Activated naive CD4-positive, alpha-beta T cell treated with anti-CD3 and anti-CD28 coated beads, Interleukin-2, amount 50 U/mL, for 16 hours (primary cell): Measurements from ENCODE around the gene DNAH6.
"Not testable (repeated sequence)": the region's sequence is repeated elsewhere in the genome, so short reads cannot be mapped to it uniquely, and the experiment has no call there.

ENCODE experiments used
- DNase-seq: peaks from one replicate; pipeline ENCODE4 v3.0.0-alpha.2; 2020

Gene DNAH6

DNA sequence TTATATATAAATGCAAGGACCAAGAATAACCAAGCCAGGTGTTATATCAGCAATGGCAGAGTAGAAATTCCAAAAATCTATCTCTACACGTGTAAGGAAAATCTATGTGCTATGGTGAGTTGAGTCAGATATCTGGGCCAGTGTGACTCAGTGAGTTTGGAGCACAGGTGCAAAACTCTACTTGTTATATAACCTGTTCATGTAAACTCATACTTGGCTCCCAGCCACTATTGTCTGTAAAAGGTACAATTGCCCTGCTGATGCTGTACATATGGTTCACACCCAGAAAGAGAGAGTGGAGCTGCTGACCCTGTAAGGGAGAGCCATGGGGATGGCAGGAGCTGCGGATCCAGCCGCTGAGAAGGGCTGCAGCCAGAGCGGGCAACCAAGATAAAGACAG, 252.5 kb downstream of the DNAH6 start:
- DNase-seq = no peak

DNA sequence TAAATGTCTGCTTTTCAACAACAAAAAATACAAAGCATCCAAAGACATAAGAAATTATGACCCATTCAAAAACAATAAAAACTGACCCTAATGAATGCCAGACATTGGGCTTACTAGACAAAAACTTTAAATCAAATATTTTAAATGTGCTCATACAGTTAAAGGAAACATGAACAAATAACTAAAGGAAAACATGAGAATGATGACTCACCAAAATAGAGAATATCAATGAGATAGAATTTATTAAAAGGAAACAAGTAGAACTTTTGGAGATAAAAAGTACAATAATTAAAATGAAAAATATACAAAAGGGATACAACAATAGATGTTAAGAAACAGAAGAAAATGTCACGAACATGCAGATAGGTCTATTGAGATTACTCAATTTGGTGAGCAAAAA, 254.0 kb downstream of the DNAH6 start:
- no peak for DNase-seq

DNA sequence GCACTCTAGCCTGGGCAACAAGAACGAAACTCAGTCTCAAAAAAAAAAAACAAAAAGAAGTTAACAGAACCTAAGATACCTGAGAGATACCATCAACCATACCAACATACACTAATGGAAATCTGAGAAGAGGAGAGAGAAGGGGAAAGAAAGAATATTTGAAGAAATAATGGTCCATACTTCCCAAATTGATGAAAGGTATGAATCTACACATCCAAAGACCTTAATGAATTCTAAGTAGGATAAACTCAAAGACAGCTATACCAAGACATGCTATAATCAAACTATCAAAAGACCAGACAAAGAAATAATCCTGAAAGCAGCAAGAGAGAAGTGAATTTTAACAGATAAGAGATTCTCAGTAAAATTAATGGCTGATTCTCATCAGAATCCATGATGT, 255.0 kb downstream of the DNAH6 start:
- DNase-seq = no peak

DNA sequence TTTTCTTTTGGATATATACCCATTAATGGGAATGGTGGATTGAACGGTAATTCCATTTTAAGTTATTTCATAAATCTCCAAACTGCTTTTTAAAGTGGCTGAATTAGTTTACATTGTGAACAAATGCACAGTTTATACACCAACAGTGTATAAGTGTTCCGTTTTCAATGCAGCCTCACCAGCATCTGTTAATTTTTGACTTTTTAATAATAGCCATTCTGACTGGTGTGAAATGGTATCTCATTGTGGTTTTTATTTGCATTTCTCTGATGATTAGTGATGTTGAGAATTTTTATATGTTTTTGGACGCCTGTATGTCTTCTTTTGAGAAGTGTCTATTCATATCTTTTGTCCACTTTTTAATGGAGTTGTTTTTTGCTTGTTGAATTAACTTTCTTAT, 257.3 kb downstream of the DNAH6 start:
- not testable (repeated sequence) for DNase-seq

DNA sequence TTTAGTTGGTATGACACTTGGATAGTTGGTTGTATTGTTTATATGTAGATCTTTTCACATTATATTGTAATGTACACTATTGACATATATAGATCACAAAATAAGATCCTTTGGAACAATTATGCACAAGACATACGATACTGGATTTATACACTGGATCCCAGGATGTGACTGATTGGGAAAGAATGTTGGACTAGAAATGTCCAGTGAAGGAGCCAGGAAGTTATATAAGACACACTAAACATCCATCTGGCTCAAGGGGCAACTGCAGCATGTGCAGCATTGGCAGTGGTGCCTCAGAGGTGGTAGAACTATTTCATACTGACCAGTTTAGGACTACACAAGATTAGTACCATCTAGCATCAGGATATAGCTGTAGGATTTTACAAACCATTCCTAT, 259.7 kb downstream of the DNAH6 start:
- no peak for DNase-seq

DNA sequence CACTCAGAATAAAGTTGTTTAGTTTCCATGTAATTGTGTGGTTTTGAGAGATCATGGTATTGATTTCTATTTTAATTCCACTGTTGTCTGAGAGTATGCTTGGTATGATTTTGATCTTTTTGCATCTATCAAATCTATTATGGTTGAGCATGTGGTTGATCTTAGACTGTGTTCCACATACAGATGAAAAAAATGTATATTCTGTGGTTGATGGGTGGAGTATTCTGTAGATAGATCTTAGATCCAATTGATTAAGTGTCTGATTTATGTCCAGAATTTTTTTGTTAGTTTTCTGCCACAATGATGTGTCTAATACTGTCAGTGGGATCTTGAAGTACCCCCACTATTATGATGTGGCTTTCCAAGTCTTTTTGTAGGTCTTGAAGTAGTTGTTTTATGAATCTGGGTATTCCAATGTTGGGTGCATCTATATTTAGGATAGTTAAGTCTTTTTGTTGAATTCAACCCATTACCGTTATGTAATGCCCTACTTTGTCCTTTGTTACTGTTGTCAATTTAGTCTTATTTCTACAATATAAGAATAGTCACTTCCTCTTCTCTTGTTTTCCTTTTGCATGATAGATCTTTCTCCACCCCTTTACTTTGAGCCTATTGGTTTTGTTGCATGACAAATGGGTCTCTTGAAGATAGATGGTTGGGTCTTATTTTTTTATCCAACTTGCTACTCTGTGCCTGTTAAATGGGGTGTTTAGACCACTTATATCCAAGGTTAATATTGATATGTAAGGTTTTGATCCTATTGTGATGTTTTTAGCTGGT, 262.8 kb downstream of the DNAH6 start:
- no peak for DNase-seq

DNA sequence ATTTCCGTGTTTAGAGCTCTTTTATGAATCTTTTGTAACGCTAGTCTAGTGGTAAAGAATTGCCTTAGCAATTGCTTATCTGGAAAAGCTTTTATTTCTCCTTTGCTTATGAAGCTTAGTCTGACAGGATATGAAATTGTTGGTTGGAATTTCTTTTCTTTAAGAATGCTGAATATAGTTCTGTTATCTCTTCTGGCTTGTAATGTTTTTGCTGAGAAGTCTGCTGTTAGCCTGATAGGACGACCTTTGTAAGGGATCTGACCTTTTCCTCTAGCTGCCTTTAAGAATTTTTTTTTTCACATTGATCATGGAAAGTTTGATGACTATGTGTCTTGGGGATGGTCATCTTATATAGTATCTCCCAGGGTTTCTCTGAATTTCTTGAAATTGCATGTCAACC, 263.5 kb downstream of the DNAH6 start:
- no peak for DNase-seq

DNA sequence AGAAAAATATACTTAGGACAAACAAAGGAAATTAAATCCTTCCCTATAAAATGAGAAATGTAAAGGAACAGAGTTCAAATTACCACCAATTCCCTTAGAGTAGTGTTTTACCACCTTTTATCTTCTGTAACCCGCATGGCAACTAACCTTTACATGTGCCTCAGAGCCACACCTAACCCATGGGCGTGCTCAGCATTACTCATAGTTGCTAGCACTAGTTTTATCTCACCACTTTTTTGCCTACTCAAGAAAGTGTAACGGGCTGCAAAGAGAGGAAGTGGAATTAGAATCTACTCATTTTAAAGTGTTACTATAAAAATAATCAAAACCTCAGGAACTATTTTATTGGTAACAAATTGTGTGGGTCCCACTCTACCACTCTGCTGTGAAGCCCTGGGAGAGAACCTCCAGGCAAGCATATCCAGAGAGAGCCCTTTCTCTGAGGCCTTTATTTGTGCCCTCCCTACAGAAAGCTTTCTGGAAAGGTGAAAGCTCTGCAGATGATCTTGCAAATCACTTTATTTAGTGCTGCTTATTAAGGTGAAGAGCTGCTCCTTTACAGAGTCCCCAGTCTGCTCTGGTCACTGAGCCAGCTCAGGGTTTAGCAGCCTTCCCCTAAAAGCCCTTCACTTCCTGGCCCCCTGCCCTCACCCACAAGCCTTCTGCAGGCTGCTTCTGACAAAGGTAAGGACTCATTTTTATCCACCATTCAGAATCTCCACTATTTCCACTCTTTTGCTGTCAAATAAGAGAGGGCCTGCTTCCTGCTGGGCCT, 265.8 kb downstream of the DNAH6 start:
- DNase-seq = peak; percentile 65

DNA sequence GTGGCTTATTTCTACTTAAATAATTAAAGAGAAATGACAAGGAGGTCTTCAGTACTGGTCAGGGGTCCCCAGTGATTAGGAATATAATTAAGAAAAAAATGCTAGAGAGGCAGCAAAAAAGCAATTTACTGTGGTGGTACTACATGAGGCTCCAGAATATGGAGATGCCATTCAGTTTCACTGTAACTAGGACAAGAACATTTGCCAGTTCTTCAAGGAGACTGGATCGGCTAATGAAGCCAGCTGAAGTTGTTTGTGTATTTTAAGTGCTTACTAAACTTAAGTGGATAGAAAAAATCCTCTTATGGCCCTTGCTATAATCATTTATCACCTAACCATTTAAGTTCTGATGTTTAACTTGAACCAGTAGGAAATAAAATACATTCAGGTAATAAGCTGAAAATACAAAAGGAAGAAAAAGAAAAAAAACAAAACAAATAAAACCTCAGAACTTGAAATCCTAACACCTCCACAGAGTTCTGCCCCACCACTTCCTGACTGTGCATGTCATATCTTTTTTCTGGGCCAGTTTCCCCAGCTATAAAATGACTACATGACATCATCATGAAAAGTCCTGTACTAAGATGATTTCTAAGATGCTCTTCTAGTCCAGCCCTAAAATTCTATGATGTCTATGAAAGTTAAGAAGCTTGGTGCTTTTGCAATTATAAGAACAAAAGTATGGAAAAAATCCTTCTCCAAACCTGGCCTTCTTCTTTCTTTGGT, 266.6 kb downstream of the DNAH6 start:
- no peak for DNase-seq

DNA sequence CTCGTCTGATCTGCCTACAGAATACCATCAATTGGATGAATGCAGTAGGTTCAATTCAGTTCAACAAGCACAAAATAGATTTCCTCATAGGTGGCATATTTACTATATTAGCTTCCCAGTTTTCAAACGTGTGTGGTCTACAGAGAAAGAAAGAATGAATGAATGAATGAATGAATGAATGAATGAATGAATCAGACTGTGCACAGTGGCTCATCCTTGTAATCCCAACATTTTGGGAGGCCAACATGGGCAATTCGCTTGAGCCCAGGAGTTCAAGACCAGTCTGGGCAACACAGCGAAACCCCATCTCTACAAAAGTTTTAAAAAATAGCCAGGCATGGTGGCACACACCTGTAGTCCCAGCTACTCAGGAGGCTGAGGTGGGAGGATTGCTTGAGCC, 269.7 kb downstream of the DNAH6 start:
- DNase-seq = no peak

DNA sequence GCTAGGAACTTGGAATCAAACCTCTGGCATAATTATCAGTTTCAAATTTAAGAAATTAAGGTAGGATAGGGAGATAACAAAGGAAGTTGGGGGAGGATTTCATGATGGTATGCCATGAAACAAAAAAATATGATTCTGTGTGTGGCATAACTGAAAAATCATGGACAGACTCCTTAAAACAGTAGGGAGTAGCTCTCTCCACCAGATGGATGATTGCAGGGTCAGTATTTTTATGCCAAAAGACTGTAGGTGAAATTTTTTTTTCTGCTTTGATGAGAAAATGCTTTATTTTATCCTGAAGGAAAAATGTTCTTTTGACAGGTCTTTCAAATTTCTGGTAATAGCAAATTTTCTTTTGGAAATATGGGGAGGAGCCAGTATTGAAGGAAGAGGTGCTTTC, 270.3 kb downstream of the DNAH6 start:
- DNase-seq = no peak

DNA sequence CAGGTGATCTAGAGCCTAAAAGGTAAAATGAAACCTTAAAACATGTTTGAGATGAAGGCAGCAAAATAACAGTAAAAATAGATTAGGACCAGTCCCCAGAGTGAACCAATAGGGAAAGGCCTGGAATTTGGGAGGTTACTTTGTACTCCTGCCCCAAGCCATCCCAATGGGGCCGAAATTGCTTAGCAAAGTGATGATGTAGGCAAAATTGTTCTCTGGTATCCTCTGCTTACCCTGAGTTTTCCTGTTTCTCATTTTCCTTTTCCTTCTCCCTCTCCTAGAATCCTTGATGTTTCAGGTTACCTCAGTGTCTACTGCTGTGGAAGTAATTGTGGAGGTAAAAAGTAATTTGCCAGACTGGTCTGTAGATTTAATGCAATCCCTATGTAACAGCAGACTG, 271.7 kb downstream of the DNAH6 start:
- DNase-seq = no peak

DNA sequence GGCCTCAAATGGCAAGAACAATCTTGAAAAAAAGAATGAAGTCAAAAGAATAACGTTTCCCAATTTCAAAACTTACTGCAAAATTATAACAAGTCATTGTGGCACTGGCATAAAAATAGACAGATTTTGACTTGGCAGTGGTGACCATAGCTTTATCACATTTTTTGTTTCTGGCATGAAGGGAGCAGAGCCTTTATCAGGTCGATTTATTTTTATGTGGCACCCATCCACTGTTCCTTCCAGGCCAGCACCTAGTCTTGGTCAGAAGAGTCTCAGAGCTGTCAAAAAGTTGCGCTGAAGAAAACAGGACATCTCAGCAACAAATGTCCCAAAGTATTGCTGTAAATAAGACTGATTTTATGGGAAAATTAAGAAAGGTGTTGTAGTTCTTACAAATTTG, 272.2 kb downstream of the DNAH6 start:
- DNase-seq = no peak

DNA sequence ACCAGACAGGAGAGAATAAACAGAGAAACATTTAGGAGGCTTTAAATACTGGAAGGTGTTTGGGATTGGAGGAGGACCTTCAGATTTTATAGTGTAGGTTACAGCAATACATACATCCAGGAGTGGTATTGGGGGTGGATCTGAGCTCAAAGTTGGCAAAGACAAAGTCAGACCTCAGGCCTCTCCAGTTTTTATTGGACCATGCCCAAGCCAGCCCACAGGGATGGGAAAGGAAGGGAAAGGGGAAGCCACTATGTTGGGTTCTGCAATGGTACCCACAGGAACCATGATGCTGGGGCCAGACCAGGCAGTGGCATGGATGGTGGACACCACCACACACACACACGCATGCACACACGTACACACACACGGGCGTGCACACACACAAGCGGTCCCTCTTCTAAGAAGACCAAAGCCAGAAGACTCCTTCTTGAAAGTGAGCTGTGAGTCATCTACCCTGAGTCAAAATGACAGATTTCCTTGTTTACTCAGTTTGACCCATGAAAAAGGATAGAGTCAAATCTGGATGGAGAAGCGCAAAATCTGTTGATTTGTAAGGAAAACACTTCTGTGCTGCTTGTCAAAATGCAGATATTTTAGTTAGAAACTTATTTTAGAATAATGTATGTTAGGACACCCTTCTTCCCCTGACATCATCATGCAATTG, 276.7 kb downstream of the DNAH6 start:
- no peak for DNase-seq

DNA sequence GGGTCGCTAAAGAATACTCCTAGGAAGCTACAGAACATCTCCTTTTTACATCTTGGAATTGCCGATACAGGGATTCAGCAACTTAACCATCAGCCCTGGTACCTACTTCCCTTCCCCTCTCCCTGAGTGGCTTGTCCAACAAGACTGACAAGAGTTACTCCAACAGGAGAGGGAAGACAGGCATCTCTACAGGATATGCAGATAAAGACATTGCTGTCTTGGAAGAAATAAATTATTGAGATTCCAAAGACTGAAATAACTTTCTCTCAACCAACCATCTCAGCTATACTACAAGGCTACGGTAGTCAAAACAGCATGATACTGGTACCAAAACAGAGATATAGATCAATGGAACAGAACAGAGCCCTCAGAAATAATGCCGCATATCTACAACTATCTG, 277.3 kb downstream of the DNAH6 start:
- no peak for DNase-seq

DNA sequence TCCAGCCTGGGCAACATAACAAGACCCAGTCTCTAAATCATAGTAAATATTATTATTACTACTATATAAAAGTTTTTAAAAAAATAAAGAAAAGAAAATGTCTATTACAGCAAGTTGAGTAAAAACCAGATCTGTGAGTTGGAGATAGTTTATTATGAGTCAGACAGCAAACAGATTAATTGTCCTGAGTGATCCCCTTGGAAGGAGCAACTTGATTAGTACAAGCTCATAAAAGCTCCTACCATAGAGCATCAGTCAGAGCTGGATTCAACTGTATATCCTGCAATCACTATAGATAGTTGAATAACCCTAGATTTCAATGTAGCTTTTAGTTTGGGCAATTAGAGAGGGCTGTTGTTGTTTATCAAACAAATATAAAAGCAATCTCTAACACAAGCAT, 280.5 kb downstream of the DNAH6 start:
- no peak for DNase-seq

DNA sequence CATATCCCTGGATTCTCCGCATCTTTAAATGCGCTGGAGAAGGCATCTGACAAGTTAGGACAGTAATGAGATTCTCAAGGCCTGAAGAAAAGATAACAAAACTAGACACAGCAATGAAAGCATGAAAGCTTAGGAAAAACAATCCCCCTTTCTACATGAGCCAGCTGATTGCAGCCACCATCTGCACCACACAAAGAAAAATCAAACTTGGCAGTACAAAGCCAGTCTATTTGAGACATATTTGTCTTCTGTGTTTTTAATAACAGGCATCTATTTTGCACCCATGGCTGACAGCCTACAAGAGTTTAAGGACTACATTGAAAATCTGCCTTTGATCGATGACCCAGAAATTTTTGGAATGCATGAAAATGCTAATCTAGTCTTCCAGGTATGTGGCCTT, 281.0 kb downstream of the DNAH6 start:
- DNase-seq = no peak

DNA sequence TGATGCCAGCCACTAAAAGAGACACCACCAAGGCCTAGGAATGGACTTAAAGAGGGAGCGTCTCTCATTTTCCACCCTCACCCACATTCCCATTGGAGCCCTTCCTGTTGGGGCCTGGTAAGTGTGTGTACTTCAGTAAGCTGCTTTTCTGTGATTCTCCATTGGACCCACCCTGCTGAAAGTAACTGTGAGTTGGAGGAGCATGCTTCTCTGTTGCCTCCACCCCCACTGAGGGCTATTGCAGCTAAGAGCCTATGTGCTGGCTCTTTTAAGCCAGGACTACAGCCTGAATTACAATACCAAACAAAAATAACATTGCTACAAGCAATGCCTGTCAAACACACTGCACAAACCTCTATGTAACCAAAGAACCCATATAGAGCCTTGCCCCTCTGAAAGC, 283.5 kb downstream of the DNAH6 start:
- DNase-seq = no peak

DNA sequence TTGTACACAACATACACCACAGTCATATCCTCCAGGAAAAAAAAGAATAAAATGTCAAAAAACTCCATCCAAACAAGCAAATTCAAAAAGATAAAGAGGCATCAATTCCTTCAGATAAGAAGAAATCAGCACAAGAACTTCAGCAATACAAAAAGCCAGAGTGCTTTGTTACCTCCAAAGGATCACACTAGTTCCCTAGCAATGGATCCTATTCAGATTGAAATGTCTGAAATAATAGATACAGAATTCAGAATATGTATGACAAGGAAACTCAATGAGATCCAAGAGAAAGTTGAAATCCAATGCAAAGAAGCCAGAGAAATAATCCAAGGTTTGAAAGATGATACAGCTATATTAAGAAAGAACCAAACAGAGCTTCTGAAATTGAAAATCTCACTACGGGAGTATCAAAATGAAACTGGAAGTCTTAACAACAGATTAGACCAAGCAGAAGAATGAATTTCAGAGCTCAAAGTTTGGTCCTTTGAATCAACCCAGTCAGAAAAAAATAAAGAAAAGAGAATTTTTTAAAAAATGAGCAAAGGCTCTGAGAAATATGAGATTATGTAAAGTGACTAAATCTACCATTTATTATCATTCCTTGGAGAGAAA, 284.0 kb downstream of the DNAH6 start:
- no peak for DNase-seq

DNA sequence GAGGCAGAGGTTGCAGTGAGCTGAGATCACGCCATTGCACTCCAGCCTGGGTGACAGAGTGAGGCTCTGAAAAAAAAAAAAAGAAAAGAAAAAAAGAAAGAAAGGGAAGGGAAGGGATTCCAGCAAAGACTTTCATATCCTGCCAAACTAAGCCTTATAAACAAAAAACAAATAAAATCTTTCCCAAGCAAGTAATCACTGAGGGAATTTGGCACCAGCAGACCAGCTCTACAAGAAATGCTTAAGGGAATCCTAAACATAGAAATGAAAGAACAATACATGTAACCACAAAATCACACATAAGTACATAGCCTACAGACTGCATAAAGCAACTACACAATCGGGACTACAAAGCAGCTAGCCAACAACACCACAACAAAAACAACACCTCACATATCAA, 285.5 kb downstream of the DNAH6 start:
- no peak for DNase-seq

DNA sequence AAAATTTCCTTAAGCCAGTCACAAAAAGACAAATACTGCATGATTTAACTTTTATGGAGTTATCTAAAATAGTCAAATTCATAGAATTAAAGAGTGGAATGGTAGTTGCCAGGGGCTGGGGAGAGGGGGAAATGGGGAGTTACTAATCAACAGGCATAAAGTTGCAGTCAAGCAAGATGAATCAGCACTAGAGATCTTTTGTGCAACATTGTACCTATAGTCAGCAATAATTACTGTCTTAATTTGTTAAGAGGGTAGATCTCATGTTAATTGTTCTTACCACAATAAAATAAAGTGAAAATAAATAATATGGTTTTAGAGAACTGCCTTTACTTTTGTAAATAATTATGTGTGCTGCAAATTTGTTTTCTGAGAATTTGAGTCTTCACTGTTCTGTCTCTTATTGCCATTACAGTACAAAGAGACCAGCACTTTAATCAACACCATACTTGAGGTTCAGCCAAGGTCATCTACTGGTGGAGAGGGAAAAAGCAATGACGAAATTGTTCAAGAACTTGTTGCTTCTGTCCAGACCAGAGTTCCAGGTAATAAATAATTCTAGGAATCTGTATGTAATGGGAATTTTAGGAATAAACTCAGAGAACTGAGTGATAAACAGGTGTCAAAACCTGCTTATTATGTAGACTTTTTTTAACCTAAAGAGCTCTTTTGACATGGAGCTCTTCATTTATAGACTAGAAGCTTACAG, 289.1 kb downstream of the DNAH6 start:
- no peak for DNase-seq

DNA sequence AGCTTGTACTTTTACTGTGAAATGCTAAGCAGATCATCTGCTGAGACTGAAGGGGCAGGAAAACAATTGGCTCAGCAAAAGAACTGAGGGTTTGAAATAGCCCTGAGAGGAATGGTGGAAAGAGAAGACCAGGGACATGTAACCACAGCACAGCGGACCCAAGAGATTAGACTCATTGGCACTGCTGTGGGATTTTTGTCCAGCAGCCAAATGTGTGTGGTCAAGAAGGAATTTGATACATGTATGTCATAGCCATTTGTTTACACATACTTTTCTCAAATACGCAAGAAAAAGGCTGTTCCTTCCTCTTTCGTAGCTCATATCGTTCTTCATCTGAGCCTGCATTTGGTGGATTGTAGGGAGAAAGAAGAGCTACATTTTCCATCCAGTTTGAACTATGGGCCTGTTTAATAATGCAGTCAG, 290.8 kb downstream of the DNAH6 start:
- DNase-seq = no peak
